ENCODE data around the gene LAMB1. TPM values are rescaled to one million over a fixed set of nuclear protein-coding genes. Genes with fewer than 3 reads are reported as not detected.

LAMB1 gene
- total and polyA plus RNA-seq, 2 of the 13 experiments (the other 11 are each of a cell fraction or from before 2014, with no cell fraction given): 109 to 124 TPM

GRCh38 chr7:108014747-108015682 lies 12.1 kb upstream of the LAMB1 start (continued):
- TF ChIP-seq ARID3A (IDR thresholded peaks at IDR 0.05; ENCODE audit: low read depth, low read length) (peak; percentile 58), ZNF839 (CRISPR knock-in tag; IDR thresholded peaks at IDR 0.05; ENCODE audit: borderline replicate concordance) (no peak), CBX1 (IDR thresholded peaks at IDR 0.05; ENCODE audit: low read depth) (no peak), ZNF629 (CRISPR knock-in tag; conservative IDR thresholded peaks at IDR 0.05) (no peak), DBP (CRISPR knock-in tag; IDR thresholded peaks at IDR 0.05; ENCODE audit: not compliant biosample characterization) (no peak), TRIM24 (CRISPR knock-in tag; IDR thresholded peaks at IDR 0.05) (no peak), HMG20A (CRISPR knock-in tag; IDR thresholded peaks at IDR 0.05; ENCODE audit: borderline replicate concordance) (peak; percentile 96), ZNF260 (CRISPR knock-in tag; IDR thresholded peaks at IDR 0.05; ENCODE audit: borderline replicate concordance, low read depth) (no peak), ZNF687 (CRISPR knock-in tag; IDR thresholded peaks at IDR 0.05) (no peak), KDM5A (IDR thresholded peaks at IDR 0.05; ENCODE audit: borderline replicate concordance, low read length) (no peak), THYN1 (CRISPR knock-in tag; IDR thresholded peaks at IDR 0.05; ENCODE audit: borderline replicate concordance, low read depth) (no peak), ZNF816 (CRISPR knock-in tag; IDR thresholded peaks at IDR 0.05; ENCODE audit: borderline replicate concordance) (no peak), FUBP1 (CRISPR knock-in tag; IDR thresholded peaks at IDR 0.05; ENCODE audit: borderline replicate concordance) (no peak), ZBTB33 (CRISPR knock-in tag; IDR thresholded peaks at IDR 0.05) (no peak)

Data from HepG2 (cell line).